ENCODE measurements around the gene IRX2.

The IRX2 gene

GRCh38 chr5:2747363-2748162 lies 3.9 kb downstream of the IRX2 start:
- no peak for TF ChIP-seq CTCF (IDR thresholded peaks at IDR 0.05)
- H3K4me3 ChIP-seq (ENCODE audit: low read depth in 1 of 2, low read length in 1 of 2), result no peak overlapping the region
- no peaks in the 10 kb centered on the region for H3K4me1 ChIP-seq (ENCODE audit: control insufficient read depth in 1 of 2, insufficient read depth in 1 of 2, low read depth in 1 of 2, low read length in 1 of 2)
- no peaks in the 10 kb centered on the region for H3K9me3 ChIP-seq
- H3K36me3 ChIP-seq, result no peaks in the 10 kb centered on the region
- no peak overlapping the region for H3K27ac ChIP-seq
- peaks cover 99% of the 10 kb centered on the region for H3K27me3 ChIP-seq

GRCh38 chr5:2746561-2747032 lies 4.9 kb downstream of the IRX2 start:
- H3K36me3 ChIP-seq, result no peaks in the 10 kb centered on the region
- no peak overlapping the region for H3K27ac ChIP-seq
- TF ChIP-seq CTCF (IDR thresholded peaks at IDR 0.05), result no peak
- H3K27me3 ChIP-seq, result peaks cover 99% of the 10 kb centered on the region
- H3K9me3 ChIP-seq, result no peaks in the 10 kb centered on the region
- H3K4me3 ChIP-seq (ENCODE audit: low read depth in 1 of 2, low read length in 1 of 2), result no peak overlapping the region
- H3K4me1 ChIP-seq (ENCODE audit: control insufficient read depth in 1 of 2, insufficient read depth in 1 of 2, low read depth in 1 of 2, low read length in 1 of 2), result no peaks in the 10 kb centered on the region

- peaks cover 100% of the 10 kb centered on the region for H3K27me3 ChIP-seq
- H3K9me3 ChIP-seq, result no peaks in the 10 kb centered on the region
- no peaks in the 10 kb centered on the region for H3K4me1 ChIP-seq (ENCODE audit: control insufficient read depth in 1 of 2, insufficient read depth in 1 of 2, low read depth in 1 of 2, low read length in 1 of 2)
- no peak overlapping the region for H3K27ac ChIP-seq
- H3K36me3 ChIP-seq, result no peaks in the 10 kb centered on the region
- TF ChIP-seq CTCF (IDR thresholded peaks at IDR 0.05), result no peak
- H3K4me3 ChIP-seq (ENCODE audit: low read depth in 1 of 2, low read length in 1 of 2), result no peak overlapping the region
Observed at GRCh38 chr5:2744485-2744884, 7.0 kb downstream of the IRX2 start.

GRCh38 chr5:2742921-2743679 lies 8.4 kb downstream of the IRX2 start:
- Histone ChIP-seq H3K36me3 (no peaks in the 10 kb centered on the region), H3K27ac (no peak overlapping the region), H3K4me1 (ENCODE audit: control insufficient read depth in 1 of 2, insufficient read depth in 1 of 2, low read depth in 1 of 2, low read length in 1 of 2) (no peaks in the 10 kb centered on the region), H3K27me3 (peaks cover 100% of the 10 kb centered on the region), H3K4me3 (ENCODE audit: low read depth in 1 of 2, low read length in 1 of 2) (no peak overlapping the region), H3K9me3 (no peaks in the 10 kb centered on the region)
- TF ChIP-seq CTCF (IDR thresholded peaks at IDR 0.05), result no peak

- H3K27me3 ChIP-seq, result peaks cover 100% of the 10 kb centered on the region
- TF ChIP-seq CTCF (IDR thresholded peaks at IDR 0.05), result no peak
- H3K4me1 ChIP-seq (ENCODE audit: control insufficient read depth in 1 of 2, insufficient read depth in 1 of 2, low read depth in 1 of 2, low read length in 1 of 2), result no peaks in the 10 kb centered on the region
- no peaks in the 10 kb centered on the region for H3K36me3 ChIP-seq
- H3K9me3 ChIP-seq, result no peaks in the 10 kb centered on the region
- no peak overlapping the region for H3K4me3 ChIP-seq (ENCODE audit: low read depth in 1 of 2, low read length in 1 of 2)
- no peak overlapping the region for H3K27ac ChIP-seq
Observed at GRCh38 chr5:2741956-2742355, 9.5 kb downstream of the IRX2 start.

All from neutrophil (primary cell).